Measurements from ENCODE around the gene SSX3.
"Not testable (repeated sequence)": the region's sequence is repeated elsewhere in the genome, so short reads cannot be mapped to it uniquely, and the experiment has no call there.

GRCh38 chrX:48367717-48368408 lies 11.4 kb upstream of the SSX3 start:
- not testable (repeated sequence) for TF ChIP-seq CTCF, POLR2A, EP300, POLR2AphosphoS5 (IDR thresholded peaks at IDR 0.05)

Data from stomach (tissue), 4 donors.